ENCODE data around the gene PKD1L1. TPM values are rescaled to one million over a fixed set of nuclear protein-coding genes. Genes with fewer than 3 reads are reported as not detected.

PKD1L1 gene
- total and polyA plus RNA-seq, 4 donors = 0.26 to 1.1 (median 0.55) TPM

- WGBS, 2 donors = 72 to 84% methylated on average over 15 to 16 of the region's 16 CpGs
- DNase-seq (no peak), ATAC-seq (ENCODE audit: insufficient read depth, low FRiP score) (no peak)
- Histone ChIP-seq H3K4me3 (no peak overlapping the region), H3K4me1 (ENCODE audit: control insufficient read depth in 5 of 5, insufficient read depth in 5 of 5, low read length in 5 of 5) (peaks cover 0 to 7% (median 0%) of the 10 kb centered on the region in 5 donors), H3K36me3 (ENCODE audit: control insufficient read depth in 4 of 4, insufficient read depth in 4 of 4, low read length in 4 of 4) (no peaks in the 10 kb centered on the region), H3K27me3 (ENCODE audit: control insufficient read depth in 3 of 3, insufficient read depth in 3 of 3, low read length in 2 of 3) (no peaks in the 10 kb centered on the region), H3K27ac (ENCODE audit: low read depth in 1 of 2, low read length in 1 of 2) (no peak overlapping the region), H3K9ac (ENCODE audit: insufficient read depth in 1 of 2, low read length in 2 of 2) (no peak overlapping the region), H3K9me3 (ENCODE audit: control insufficient read depth in 4 of 4, insufficient read depth in 3 of 4, low read length in 3 of 4) (no peaks in the 10 kb centered on the region)
- no peak for TF ChIP-seq CTCF (IDR thresholded peaks at IDR 0.05; ENCODE audit: control extremely low read depth, extremely low read depth)
Measured at GRCh38 chr7:47812429-47813136, 135.7 kb downstream of the PKD1L1 start.

GRCh38 chr7:47811632-47812380 lies 136.5 kb downstream of the PKD1L1 start:
- Histone ChIP-seq H3K36me3 (ENCODE audit: control insufficient read depth in 4 of 4, insufficient read depth in 4 of 4, low read length in 4 of 4) (no peaks in the 10 kb centered on the region), H3K27me3 (ENCODE audit: control insufficient read depth in 3 of 3, insufficient read depth in 3 of 3, low read length in 2 of 3) (no peaks in the 10 kb centered on the region), H3K27ac (ENCODE audit: low read depth in 1 of 2, low read length in 1 of 2) (no peak overlapping the region), H3K9ac (ENCODE audit: insufficient read depth in 1 of 2, low read length in 2 of 2) (no peak overlapping the region), H3K4me1 (ENCODE audit: control insufficient read depth in 5 of 5, insufficient read depth in 5 of 5, low read length in 5 of 5) (peaks cover 0 to 12% (median 2%) of the 10 kb centered on the region in 5 donors), H3K4me3 (no peak overlapping the region), H3K9me3 (ENCODE audit: control insufficient read depth in 4 of 4, insufficient read depth in 3 of 4, low read length in 3 of 4) (no peaks in the 10 kb centered on the region)
- no peak for TF ChIP-seq CTCF (IDR thresholded peaks at IDR 0.05; ENCODE audit: control extremely low read depth, extremely low read depth)
- no peak for DNase-seq
- 83 to 84% methylated on average over 10 of the region's 10 CpGs for WGBS, 2 donors
- ATAC-seq (ENCODE audit: insufficient read depth, low FRiP score) = no peak

GRCh38 chr7:47809387-47809786 lies 138.9 kb downstream of the PKD1L1 start:
- WGBS, 2 donors = 91 to 92% methylated on average over 3 of the region's 3 CpGs
- no peak overlapping the region for H3K4me3 ChIP-seq
- ATAC-seq (ENCODE audit: insufficient read depth, low FRiP score) (no peak), DNase-seq (no peak)
- H3K27ac ChIP-seq (ENCODE audit: low read depth in 1 of 2, low read length in 1 of 2) = no peak overlapping the region
- H3K4me1 ChIP-seq (ENCODE audit: control insufficient read depth in 5 of 5, insufficient read depth in 5 of 5, low read length in 5 of 5) = peaks cover 0 to 13% (median 5%) of the 10 kb centered on the region in 5 donors
- no peak for TF ChIP-seq CTCF (IDR thresholded peaks at IDR 0.05; ENCODE audit: control extremely low read depth, extremely low read depth)
- H3K9ac ChIP-seq (ENCODE audit: insufficient read depth in 1 of 2, low read length in 2 of 2) = no peak overlapping the region
- no peaks in the 10 kb centered on the region for H3K36me3 ChIP-seq (ENCODE audit: control insufficient read depth in 4 of 4, insufficient read depth in 4 of 4, low read length in 4 of 4)
- no peaks in the 10 kb centered on the region for H3K9me3 ChIP-seq (ENCODE audit: control insufficient read depth in 4 of 4, insufficient read depth in 3 of 4, low read length in 3 of 4)
- no peaks in the 10 kb centered on the region for H3K27me3 ChIP-seq (ENCODE audit: control insufficient read depth in 3 of 3, insufficient read depth in 3 of 3, low read length in 2 of 3)

Measured in lung (tissue), 12 donors.